Effector CD4-positive, alpha-beta T cell (primary cell): ENCODE measurements around the gene BBIP1.
A peak's percentile ranks its signal among the peaks of the same experiment; 100 is the strongest.

Source experiments
- DNase-seq: peaks from one replicate; pipeline ENCODE4 v3.0.0-alpha.2; 2020
- total RNA-seq: gene quantifications from one replicate; lab custom pipeline; 2026; lab: John Stamatoyannopoulos, UW

BBIP1 gene
- 23.3 reads per million, percentile 50 among the genes with 10 or more reads in this experiment for total RNA-seq

DNA sequence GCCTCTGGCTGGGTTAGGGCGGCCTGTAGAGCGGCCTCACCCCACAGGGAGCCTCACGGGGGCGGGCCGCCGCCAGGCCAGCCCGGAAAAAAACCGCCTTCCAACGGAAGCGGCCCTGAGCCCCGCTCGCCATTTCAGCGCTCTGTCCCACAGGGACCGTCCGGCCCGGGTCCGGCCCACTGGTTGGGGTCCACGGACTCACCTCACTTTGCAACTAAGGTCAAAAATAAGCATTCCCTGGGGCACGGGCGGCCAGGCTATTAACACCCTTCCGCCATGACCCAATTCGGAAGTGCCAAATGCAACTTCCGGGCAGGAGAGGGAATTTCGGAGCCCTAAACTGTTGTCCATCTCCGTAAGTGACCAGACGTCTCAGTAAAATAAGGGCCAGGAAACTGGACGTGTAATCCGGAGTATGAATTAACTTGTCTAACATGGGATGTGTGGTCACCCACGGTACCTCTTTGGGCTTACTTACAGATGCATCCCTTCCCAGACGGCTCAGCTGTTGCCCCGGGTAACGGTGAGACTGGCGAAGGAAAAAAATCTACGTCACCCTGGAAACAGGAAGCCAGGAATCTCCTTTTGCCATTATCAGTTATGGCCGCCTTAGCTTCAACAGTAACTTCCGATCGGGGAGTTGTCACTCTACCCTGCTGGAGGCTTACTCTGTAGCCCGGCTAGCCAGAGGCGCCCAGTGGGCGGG is at the start of gene BBIP1:
Gene BBIP1 (minus strand): TSS at position 538 of the 706 bp plus-strand sequence. CDS start 1,023 bp downstream, outside the sequence.
- DNase-seq, result no peak

- DNase-seq, result no peak
Measured at GRCh38 chr10:110967645-110968044, 48.7 kb upstream of the BBIP1 start.

GRCh38 chr10:110967009-110967630 is 48.1 kb upstream of the BBIP1 start:
- DNase-seq, result no peak

- DNase-seq, result no peak
Measured at GRCh38 chr10:110966146-110966545, 47.2 kb upstream of the BBIP1 start.

DNA sequence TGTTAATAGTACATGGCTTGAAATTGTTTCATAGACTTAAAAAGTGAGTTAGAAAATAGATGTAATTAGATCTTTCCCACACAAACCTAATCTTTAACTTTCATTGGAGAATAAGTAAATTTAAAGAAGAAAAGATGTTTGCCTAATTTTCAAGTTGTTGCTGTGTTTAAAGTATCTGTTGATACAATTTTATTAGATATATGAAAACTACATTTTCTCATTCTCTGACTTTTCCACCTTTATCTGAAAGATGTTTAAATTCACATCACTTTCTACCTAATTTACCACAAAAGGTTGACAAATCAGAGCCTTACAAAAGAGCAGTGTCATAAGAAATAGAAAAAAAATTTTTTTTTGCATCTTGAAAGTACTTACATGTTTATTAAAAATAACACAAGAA is 46.2 kb upstream of the BBIP1 start:
- no peak for DNase-seq

DNA sequence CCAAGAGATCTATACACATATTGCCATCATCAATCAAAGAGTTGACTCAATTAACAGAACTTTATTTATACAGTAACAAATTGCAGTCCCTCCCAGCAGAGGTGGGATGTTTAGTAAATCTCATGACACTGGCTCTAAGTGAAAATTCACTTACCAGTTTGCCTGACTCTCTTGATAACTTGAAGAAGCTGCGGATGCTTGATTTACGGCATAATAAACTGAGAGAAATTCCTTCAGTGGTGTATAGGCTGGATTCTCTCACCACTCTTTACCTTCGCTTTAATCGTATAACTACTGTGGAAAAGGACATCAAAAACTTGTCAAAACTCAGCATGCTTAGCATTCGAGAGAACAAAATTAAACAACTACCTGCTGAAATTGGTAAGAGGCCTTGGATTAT is 45.7 kb upstream of the BBIP1 start:
- DNase-seq, result no peak

GRCh38 chr10:110963162-110963561 is 44.2 kb upstream of the BBIP1 start:
- no peak for DNase-seq

- DNase-seq, result no peak
Measured at GRCh38 chr10:110962443-110962842, 43.5 kb upstream of the BBIP1 start.

GRCh38 chr10:110960333-110960712 is 41.3 kb upstream of the BBIP1 start:
- no peak for DNase-seq

GRCh38 chr10:110959379-110960332 is 40.7 kb upstream of the BBIP1 start:
- DNase-seq, result no peak

DNA sequence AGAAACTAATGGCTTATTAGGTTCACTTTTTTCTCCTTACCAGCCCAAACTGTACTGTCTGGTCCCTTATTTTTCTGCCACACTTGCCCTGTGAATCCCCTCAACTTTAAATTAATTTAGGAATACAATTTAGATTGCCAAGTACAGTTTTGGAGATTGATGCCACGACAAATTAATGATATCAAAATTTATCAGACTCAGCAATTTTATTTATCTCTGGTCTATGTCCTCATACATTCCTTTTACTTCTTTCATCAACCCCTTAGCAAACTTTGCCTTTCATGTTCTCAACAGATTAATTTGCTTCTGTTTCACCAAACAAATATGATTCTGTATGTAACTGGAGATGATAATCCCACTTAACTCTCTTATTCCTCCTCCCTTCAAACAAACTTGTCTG is 38.6 kb upstream of the BBIP1 start:
- DNase-seq, result no peak

- DNase-seq, result no peak
Measured at GRCh38 chr10:110951381-110951780, 32.4 kb upstream of the BBIP1 start.

- no peak for DNase-seq
Measured at GRCh38 chr10:110947061-110947595, 28.1 kb upstream of the BBIP1 start.

GRCh38 chr10:110946496-110946895 is 27.5 kb upstream of the BBIP1 start:
- DNase-seq, result no peak

DNA sequence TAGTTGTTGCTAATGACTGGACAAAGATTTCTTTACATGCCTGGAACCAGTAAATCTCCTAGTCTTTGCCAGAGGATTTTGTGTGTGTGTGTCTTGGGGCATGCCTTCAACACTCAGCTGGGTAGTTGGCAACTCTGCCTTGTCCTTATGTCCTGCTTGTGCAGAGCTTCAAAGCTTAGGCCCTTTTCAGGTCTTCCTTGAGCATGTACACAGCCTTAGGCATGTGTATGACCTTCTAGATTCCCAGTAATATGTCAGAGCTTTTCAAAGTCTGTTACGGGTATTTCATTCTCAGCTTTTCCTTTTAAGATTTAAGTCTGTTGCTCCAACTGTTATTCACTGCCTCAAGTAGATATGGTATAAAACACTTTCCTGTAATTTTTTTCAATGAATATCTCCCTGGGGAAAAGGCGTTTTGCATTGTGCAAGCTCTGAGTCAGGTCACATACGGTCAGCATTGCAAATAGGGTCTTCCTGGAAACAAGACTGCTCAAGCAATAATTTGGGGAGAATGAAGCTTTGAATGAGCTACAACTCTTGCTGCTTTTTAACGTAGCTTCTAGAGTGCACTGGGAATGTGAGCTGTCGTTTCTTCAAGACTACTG is 25.9 kb upstream of the BBIP1 start:
- no peak for DNase-seq

DNA sequence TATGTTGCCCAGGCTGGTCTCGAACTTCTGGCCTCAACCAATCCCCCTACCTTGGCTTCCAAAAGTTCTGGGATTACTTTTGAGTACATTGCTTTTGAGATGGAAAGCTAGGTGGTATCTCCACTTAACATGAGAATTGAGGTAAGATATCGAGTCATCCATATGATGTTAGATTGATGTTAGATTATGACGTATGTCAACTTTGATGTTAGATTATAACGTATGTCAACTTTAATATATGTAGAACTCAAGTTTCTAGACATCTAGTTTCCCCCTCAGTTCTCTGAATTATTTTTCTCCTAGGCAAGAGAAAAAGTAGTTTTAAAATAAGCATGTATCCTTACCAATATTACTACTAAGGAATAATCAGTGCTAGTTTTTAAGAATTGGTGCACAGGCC is 20.4 kb upstream of the BBIP1 start:
- DNase-seq, result no peak

DNA sequence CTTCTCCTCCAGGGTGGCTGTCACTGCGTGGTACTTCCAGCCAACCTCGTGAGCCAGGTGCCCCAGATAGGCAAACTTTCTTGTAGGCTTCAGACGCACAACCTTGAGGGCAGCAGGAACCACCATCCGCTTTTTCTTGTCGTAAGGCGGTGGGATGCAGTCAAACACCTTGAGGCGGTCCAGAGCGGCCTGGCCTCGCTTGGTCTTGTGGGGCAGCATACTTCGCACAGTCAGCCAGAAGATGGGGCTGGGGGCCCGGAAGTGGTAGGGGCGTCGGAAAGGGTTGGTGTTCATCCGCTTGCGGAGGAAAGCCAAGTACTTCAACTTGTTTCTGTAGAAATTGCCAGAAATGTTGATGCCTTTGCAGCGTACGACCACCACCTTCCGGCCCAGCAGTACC is 17.8 kb upstream of the BBIP1 start:
- no peak for DNase-seq

GRCh38 chr10:110932505-110933180 is 13.7 kb upstream of the BBIP1 start:
- no peak for DNase-seq

GRCh38 chr10:110931769-110932381 is 12.9 kb upstream of the BBIP1 start:
- no peak for DNase-seq

- DNase-seq, result no peak
Measured at GRCh38 chr10:110927461-110927860, 8.5 kb upstream of the BBIP1 start.

GRCh38 chr10:110923856-110924493 is 5.0 kb upstream of the BBIP1 start:
- DNase-seq, result no peak
